ENCODE data around the gene C1orf53. TPM values are rescaled to one million over a fixed set of nuclear protein-coding genes. Genes with fewer than 3 reads are reported as not detected.
A peak's percentile ranks its signal among the peaks of the same experiment; 100 is the strongest.

The C1orf53 gene
- polyA plus RNA-seq, 3 donors = 1.5 to 8.3 (median 5.6) TPM

GRCh38 chr1:197928849-197929336 lies 26.5 kb downstream of the C1orf53 start:
- no peak overlapping the region for H3K27ac Mint-ChIP-seq
- H3K4me1 Mint-ChIP-seq = peaks cover 8% of the 10 kb centered on the region
- H3K36me3 ChIP-seq (replicated peaks in 1 of 2; ENCODE audit: control insufficient read depth in 1 of 2, insufficient read depth in 2 of 2, low read length in 2 of 2) = no peaks in the 10 kb centered on the region
- no peaks in the 10 kb centered on the region for H3K79me2 ChIP-seq (ENCODE audit: insufficient read depth, low read length)
- WGBS (ENCODE audit: insufficient coverage) = 14% methylated on average over 4 of the region's 15 CpGs
- H3K9ac ChIP-seq (ENCODE audit: insufficient read depth, low read length, poor library complexity, severe bottlenecking) = no peak overlapping the region
- peaks cover 0 to 5% (median 0%) of the 10 kb centered on the region in 7 donors for H3K9me3 Mint-ChIP-seq
- H3K27me3 ChIP-seq (ENCODE audit: control insufficient read depth in 2 of 2, insufficient read depth in 2 of 2, low read length in 2 of 2) = peaks cover 75 to 81% of the 10 kb centered on the region in 2 donors
- H3K27ac ChIP-seq (ENCODE audit: low read depth in 1 of 2, low read length in 2 of 2) = no peak overlapping the region
- peak overlapping the region in 1 of 2 donors; percentile 95 for H3K4me3 Mint-ChIP-seq
- H3K4me3 ChIP-seq (replicated peaks in 1 of 3; ENCODE audit: low read depth in 2 of 3, low read length in 3 of 3) = no peak overlapping the region
- peaks cover 56 to 70% (median 65%) of the 10 kb centered on the region in 3 donors for H3K27me3 Mint-ChIP-seq (ENCODE audit: low read depth in 3 of 3)
- peaks cover 0 to 4% of the 10 kb centered on the region in 2 donors for H3K4me1 ChIP-seq (ENCODE audit: control insufficient read depth in 1 of 2, insufficient read depth in 2 of 2, low read length in 2 of 2)
- intact Hi-C loops (cut with micrococcal nuclease) = no loop called here
- TF ChIP-seq, protein P1, sequence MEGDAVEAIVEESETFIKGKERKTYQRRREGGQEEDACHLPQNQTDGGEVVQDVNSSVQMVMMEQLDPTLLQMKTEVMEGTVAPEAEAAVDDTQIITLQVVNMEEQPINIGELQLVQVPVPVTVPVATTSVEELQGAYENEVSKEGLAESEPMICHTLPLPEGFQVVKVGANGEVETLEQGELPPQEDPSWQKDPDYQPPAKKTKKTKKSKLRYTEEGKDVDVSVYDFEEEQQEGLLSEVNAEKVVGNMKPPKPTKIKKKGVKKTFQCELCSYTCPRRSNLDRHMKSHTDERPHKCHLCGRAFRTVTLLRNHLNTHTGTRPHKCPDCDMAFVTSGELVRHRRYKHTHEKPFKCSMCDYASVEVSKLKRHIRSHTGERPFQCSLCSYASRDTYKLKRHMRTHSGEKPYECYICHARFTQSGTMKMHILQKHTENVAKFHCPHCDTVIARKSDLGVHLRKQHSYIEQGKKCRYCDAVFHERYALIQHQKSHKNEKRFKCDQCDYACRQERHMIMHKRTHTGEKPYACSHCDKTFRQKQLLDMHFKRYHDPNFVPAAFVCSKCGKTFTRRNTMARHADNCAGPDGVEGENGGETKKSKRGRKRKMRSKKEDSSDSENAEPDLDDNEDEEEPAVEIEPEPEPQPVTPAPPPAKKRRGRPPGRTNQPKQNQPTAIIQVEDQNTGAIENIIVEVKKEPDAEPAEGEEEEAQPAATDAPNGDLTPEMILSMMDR (IDR thresholded peaks at IDR 0.05) = no peak
- no peaks in the 10 kb centered on the region for H4K20me1 ChIP-seq (ENCODE audit: insufficient read depth, low read length)
- peak overlapping the region; percentile 25 for H2AFZ ChIP-seq (ENCODE audit: insufficient read depth, low read depth, low read length, poor library complexity, severe bottlenecking)
- H3K9me3 ChIP-seq (replicated peaks in 1 of 2; ENCODE audit: control insufficient read depth in 1 of 2, insufficient read depth in 1 of 2, low read length in 2 of 2) = no peaks in the 10 kb centered on the region
- H3K4me2 ChIP-seq (replicated peaks; ENCODE audit: extremely low read depth, low read length, poor library complexity, severe bottlenecking) = peak overlapping the region; percentile 24
- H3K36me3 Mint-ChIP-seq = no peaks in the 10 kb centered on the region
- DNase-seq = no peak

DNA sequence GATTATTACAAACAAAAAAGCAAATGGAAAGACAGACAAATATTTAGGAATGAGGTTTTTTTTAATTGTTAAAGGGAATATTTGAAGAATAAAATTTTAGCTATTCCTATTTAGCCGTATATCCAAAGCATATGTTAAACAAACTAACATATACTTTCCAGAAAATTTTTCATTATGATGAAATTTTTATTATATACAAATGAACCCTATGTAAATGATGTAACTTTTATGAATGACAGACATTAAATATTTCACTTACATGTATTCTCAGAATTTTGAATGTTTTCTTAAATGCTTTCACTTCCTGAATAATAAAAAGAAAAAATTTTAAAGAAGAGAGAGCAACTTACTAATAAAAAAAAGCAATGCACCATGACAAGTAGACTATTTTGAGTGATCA lies 30.6 kb downstream of the C1orf53 start:
- no CpG with 5 or more reads among the region's 1 CpG for WGBS (ENCODE audit: insufficient coverage)
- Mint-ChIP-seq H3K27ac (no peak overlapping the region), H3K27me3 (ENCODE audit: low read depth in 3 of 3) (peaks cover 39 to 47% (median 42%) of the 10 kb centered on the region in 3 donors), H3K4me3 (peak overlapping the region in 1 of 2 donors; percentile 31), H3K4me1 (peaks cover 6% of the 10 kb centered on the region), H3K36me3 (no peaks in the 10 kb centered on the region), H3K9me3 (peaks cover 0 to 5% (median 0%) of the 10 kb centered on the region in 7 donors)
- intact Hi-C loops (cut with micrococcal nuclease) = no loop called here
- TF ChIP-seq, protein P1 (IDR thresholded peaks at IDR 0.05) = no peak
- H3K4me1 ChIP-seq (ENCODE audit: control insufficient read depth in 1 of 2, insufficient read depth in 2 of 2, low read length in 2 of 2) = peaks cover 0 to 4% of the 10 kb centered on the region in 2 donors
- H3K27ac ChIP-seq (ENCODE audit: low read depth in 1 of 2, low read length in 2 of 2) = no peak overlapping the region
- H3K4me3 ChIP-seq (replicated peaks in 1 of 3; ENCODE audit: low read depth in 2 of 3, low read length in 3 of 3) = no peak overlapping the region
- no peak for DNase-seq
- H3K79me2 ChIP-seq (ENCODE audit: insufficient read depth, low read length) = no peaks in the 10 kb centered on the region
- no peak overlapping the region for H3K4me2 ChIP-seq (replicated peaks; ENCODE audit: extremely low read depth, low read length, poor library complexity, severe bottlenecking)
- no peaks in the 10 kb centered on the region for H3K9me3 ChIP-seq (replicated peaks in 1 of 2; ENCODE audit: control insufficient read depth in 1 of 2, insufficient read depth in 1 of 2, low read length in 2 of 2)
- no peaks in the 10 kb centered on the region for H4K20me1 ChIP-seq (ENCODE audit: insufficient read depth, low read length)
- no peak overlapping the region for H2AFZ ChIP-seq (ENCODE audit: insufficient read depth, low read depth, low read length, poor library complexity, severe bottlenecking)
- H3K36me3 ChIP-seq (replicated peaks in 1 of 2; ENCODE audit: control insufficient read depth in 1 of 2, insufficient read depth in 2 of 2, low read length in 2 of 2) = no peaks in the 10 kb centered on the region
- no peak overlapping the region for H3K9ac ChIP-seq (ENCODE audit: insufficient read depth, low read length, poor library complexity, severe bottlenecking)
- H3K27me3 ChIP-seq (ENCODE audit: control insufficient read depth in 2 of 2, insufficient read depth in 2 of 2, low read length in 2 of 2) = peaks cover 46 to 60% of the 10 kb centered on the region in 2 donors

Measured in CD14-positive monocyte (primary cell).